ENCODE data around the gene WWOX. TPM values are rescaled to one million over a fixed set of nuclear protein-coding genes. Genes with fewer than 3 reads are reported as not detected.

The WWOX gene
- total and polyA plus RNA-seq, 2 of the 8 experiments (the other 6 are each of a cell fraction or from before 2014, with no cell fraction given) = 5.4 to 16.7 TPM

DNA sequence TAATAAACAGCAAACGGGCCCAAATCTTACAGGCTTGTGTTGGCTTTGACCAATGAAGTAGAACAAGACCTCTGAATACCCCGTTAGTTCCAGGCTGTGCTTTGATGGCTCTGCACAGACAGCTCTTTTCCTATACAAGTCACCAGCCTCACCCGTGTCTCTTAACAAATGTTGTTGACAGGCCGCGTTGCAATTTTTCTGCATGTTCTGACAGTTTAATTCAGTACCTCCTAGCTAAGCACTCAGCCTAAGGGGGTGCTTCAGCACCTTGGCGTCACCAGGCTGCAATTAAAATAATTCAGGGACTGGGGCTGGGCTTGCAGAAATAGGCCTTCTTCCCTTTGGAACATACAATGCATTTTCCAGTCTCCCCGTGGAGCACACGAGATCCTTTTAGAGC is 1001.0 kb downstream of the WWOX start:
- DNase-seq (ENCODE audit: low read depth in 1 of 2, low spot score in 2 of 2) = no peak
- Histone ChIP-seq H3K14ac (ENCODE audit: insufficient read length) (no peak overlapping the region), H4K91ac (replicated peaks; ENCODE audit: insufficient read length, low read length) (no peak overlapping the region), H3K56ac (replicated peaks; ENCODE audit: insufficient read length, low read depth, low read length) (no peak overlapping the region), H3K23ac (ENCODE audit: insufficient read length) (no peak overlapping the region), H3K18ac (ENCODE audit: extremely low read depth, low read length) (no peak overlapping the region), H2AK5ac (ENCODE audit: low read depth, low read length) (no peak overlapping the region), H3K79me1 (ENCODE audit: low read depth, low read length) (no peaks in the 10 kb centered on the region), H3K36me3 (ENCODE audit: control insufficient read depth in 2 of 4, insufficient read depth in 4 of 4, low read length in 3 of 4) (no peaks in the 10 kb centered on the region), H3K9ac (replicated peaks in 1 of 4; ENCODE audit: extremely low read depth in 1 of 4, low read depth in 3 of 4, low read length in 3 of 4) (no peak overlapping the region), H2BK15ac (ENCODE audit: low read length) (no peak overlapping the region), H2BK12ac (ENCODE audit: low read depth, low read length) (no peak overlapping the region), H2BK5ac (ENCODE audit: low read depth, low read length) (no peak overlapping the region), H2BK20ac (ENCODE audit: low read length) (0 out of 2 replicates have a peak overlapping the region, but pooled peaks have one; percentile 36), H3K9me3 (ENCODE audit: insufficient read depth in 2 of 2, low read depth in 1 of 2, low read length in 1 of 2) (no peaks in the 10 kb centered on the region), H3K4ac (replicated peaks; ENCODE audit: insufficient read length, low read depth, low read length) (no peak overlapping the region), H3K4me1 (replicated peaks in 1 of 4; ENCODE audit: control insufficient read depth in 3 of 4, insufficient read depth in 4 of 4, low read length in 3 of 4) (peaks cover 9 to 21% (median 15%) of the 10 kb centered on the region in 4 experiments), H3K79me2 (ENCODE audit: control insufficient read depth in 1 of 2, insufficient read depth in 2 of 2, low read length in 2 of 2) (no peaks in the 10 kb centered on the region), H3K27me3 (replicated peaks in 1 of 4; ENCODE audit: control insufficient read depth in 3 of 4, extremely low read depth in 1 of 4, insufficient read depth in 3 of 4, low read length in 3 of 4) (no peaks in the 10 kb centered on the region), H3K4me3 (ENCODE audit: extremely low read depth in 1 of 4, insufficient read depth in 2 of 4, low read depth in 3 of 4, low read length in 4 of 4) (no peak overlapping the region), H4K8ac (ENCODE audit: extremely low read depth, insufficient read depth, low read length) (no peak overlapping the region), H2AFZ (ENCODE audit: low read length) (no peak overlapping the region), H3K27ac (ENCODE audit: low read depth, low read length) (no peak overlapping the region; the same call in 1 of the 2 replicates), H3K4me2 (ENCODE audit: insufficient read depth in 1 of 2, low read depth in 2 of 2, low read length in 2 of 2) (no peak overlapping the region), H3K23me2 (ENCODE audit: low read depth, low read length) (no peaks in the 10 kb centered on the region; the same call in 1 of the 2 replicates), H4K20me1 (replicated peaks in 1 of 2; ENCODE audit: control insufficient read depth in 1 of 2, insufficient read depth in 2 of 2, low read length in 2 of 2) (no peaks in the 10 kb centered on the region), H2BK120ac (replicated peaks; ENCODE audit: low read depth, low read length) (no peak overlapping the region), H4K5ac (ENCODE audit: insufficient read length, low read depth, low read length) (no peak overlapping the region)
- 92% methylated on average over 8 of the region's 8 CpGs; no CpG with 5 or more reads in 1 of the 2 experiments for WGBS, 2 experiments (ENCODE audit: extremely low coverage in 1 of 2, insufficient coverage in 1 of 2, insufficient read length in 1 of 2, insufficient replicate concordance in 2 of 2, low coverage in 1 of 2, low lambda C conversion rate in 2 of 2, missing lambda C conversion rate in 1 of 2)
- CTCF ChIA-PET (ENCODE audit: partially characterized antibody) = interaction anchor here (0.9 to 1.6 kb wide), 4 partner anchors 11 to 394 kb away, joined by 3 read pairs; no protein-coding TSS in a partner anchor
- FAIRE-seq = no peak
- POLR2A ChIA-PET (ENCODE audit: partially characterized antibody) = no interaction called here
- TF ChIP-seq TEAD4 (IDR thresholded peaks at IDR 0.05; ENCODE audit: low read depth, low read length) (no peak), ASH2L (IDR thresholded peaks at IDR 0.05; ENCODE audit: low read length) (no peak), RAD21 (IDR thresholded peaks at IDR 0.05 in 1 of 2, conservative IDR thresholded peaks at IDR 0.05 in 1 of 2; ENCODE audit: low read depth in 2 of 2, low read length in 2 of 2) (no peak), EGR1 (IDR thresholded peaks at IDR 0.05; ENCODE audit: borderline replicate concordance, low read depth, low read length) (no peak), NANOG (IDR thresholded peaks at IDR 0.05; ENCODE audit: insufficient read depth, low read depth, low read length, poor library complexity, severe bottlenecking) (no peak), BRCA1 (IDR thresholded peaks at IDR 0.05; ENCODE audit: low read depth, low read length) (no peak)
- TF ChIP-seq, protein P1, sequence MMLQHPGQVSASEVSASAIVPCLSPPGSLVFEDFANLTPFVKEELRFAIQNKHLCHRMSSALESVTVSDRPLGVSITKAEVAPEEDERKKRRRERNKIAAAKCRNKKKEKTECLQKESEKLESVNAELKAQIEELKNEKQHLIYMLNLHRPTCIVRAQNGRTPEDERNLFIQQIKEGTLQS (IDR thresholded peaks at IDR 0.05; ENCODE audit: insufficient read depth, low read depth, low read length) = no peak

Data from H1 (cell line).